GM18519 (cell line): ENCODE data around the gene RND2.
"Not testable (repeated sequence)": the region's sequence is repeated elsewhere in the genome, so short reads cannot be mapped to it uniquely, and the experiment has no call there.

Experiments used
- ATAC-seq: cut with Tn5 transposase; IDR thresholded peaks from one replicate; pipeline ENCODE4 v1.9.1; 2021; ENCODE audit warnings: mild to moderate bottlenecking, moderate library complexity; ENCODE audit not compliant: unreplicated experiment, low FRiP score

Gene RND2

GRCh38 chr17:43025766-43026537, 921 bp downstream of the RND2 start:
- no peak for ATAC-seq

- no peak for ATAC-seq
Measured at GRCh38 chr17:43026595-43026994, 1.6 kb downstream of the RND2 start.

DNA sequence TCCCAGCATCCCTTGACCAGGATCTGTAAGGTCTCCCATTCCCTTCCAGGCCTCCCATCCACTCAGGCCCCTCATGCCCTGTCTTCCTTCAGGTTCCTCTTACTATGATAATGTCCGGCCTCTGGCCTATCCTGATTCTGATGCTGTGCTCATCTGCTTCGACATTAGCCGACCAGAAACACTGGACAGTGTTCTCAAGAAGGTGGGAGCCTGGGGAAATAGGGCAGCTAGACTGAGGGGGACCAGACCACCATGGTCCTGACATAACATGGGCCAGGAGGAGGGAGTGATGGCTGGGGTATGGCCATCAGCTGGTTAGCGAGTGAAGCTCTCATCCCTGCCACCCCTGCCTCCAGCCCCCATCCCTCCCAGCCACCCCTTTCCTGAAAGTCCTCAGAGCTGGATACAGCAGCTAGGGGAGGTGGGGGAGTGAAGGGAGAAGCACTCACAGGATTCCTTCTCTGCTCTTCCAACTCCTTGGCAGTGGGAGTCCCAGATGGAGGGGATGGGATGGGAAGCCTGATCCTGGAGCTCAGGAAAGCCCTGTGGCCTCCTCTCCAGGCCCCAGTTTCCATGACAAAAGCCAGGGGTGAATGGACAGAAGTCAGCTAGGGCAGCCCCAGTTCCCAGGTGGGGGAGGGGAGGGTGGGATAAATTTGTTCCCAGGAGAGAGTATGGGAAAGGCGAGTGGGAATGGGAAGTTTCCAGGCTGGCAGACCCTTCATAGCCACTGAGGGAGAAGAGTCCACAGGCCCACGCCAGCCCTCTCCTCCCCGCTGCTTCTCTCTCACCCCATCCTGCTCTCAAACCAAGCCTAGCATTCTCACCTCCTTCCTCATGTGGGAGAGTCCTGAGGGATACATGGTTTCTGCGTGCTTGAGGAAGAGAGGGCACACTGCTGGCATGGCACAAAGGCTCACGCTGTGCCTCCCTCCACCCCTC, 2.3 kb downstream of the RND2 start:
- no peak for ATAC-seq

DNA sequence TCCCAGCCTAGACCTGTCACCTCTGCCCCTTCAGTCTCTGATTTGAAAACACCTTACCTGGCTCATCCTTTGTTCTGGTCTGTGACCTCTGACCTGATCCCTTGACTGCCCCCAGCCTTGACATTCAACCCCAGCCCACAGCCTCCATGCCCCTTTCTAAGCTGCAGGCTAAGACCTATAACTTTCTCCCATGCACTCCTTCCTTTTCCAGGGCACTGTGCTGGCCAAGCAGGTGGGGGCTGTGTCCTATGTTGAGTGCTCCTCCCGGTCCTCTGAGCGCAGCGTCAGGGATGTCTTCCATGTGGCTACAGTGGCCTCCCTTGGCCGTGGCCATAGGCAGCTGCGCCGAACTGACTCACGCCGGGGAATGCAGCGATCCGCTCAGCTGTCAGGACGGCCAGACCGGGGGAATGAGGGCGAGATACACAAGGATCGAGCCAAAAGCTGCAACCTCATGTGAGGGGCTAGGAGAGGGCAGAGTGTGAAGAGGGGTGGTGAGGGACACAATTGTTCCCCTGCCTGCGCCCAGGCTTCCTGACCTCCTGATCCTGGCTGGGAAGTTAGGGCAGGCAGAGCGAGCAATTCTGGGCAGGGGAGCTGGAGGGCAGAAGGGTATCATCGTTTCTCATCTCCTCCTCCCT, 3.3 kb downstream of the RND2 start:
- no peak for ATAC-seq

DNA sequence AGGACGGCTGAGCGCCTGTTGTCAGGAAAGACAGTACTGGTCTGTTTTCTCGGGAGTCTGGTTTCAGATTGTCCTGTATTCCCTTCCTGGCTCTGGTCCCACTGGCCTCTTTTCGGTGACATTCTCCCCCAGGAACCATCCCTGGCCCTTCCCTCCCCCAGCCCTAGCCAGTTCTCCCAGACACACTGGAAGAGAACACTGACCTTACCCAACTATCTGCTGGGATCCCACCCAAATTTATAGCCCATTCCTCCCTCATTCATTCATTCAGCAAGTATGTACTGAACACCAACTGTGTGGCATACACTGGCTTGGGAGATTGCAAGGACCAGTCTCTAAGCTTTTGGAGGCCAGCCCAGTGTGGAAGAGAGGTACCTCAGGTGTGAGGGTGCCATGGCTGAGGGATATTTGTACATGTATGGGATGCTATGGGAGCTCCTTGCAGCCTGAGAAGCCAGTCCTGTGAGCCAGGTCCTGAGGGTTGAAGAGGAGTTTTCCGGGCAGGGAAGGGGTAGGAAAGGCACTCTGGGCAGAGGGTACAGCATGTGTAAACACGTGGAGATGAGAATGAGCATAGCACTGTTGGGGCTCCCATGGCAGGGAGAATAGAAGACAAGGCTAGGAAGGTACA, 5.2 kb downstream of the RND2 start:
- ATAC-seq: no peak

- ATAC-seq: no peak
Measured at GRCh38 chr17:43031666-43032065, 6.6 kb downstream of the RND2 start.

- no peak for ATAC-seq
Measured at GRCh38 chr17:43033948-43034881, 9.2 kb downstream of the RND2 start.

DNA sequence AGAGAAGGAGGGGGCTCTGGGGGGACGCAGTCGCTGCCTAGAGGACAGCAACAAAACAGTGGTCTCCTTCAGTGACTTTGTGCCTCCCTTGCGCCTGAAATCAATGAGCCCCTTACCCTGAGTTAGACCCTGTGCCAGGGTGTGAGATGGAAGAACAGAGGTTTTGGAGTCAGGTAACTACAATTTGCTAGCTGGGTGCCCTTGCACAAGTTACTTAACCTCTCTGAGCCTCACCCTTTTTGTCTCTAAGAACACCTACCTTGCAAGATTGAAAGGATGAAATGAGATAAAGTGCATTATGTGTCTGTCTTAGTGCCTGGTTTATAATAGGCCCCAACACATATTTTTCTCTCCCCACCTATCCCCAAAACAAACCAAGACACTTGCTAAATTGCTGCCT, 9.9 kb downstream of the RND2 start:
- ATAC-seq: no peak

DNA sequence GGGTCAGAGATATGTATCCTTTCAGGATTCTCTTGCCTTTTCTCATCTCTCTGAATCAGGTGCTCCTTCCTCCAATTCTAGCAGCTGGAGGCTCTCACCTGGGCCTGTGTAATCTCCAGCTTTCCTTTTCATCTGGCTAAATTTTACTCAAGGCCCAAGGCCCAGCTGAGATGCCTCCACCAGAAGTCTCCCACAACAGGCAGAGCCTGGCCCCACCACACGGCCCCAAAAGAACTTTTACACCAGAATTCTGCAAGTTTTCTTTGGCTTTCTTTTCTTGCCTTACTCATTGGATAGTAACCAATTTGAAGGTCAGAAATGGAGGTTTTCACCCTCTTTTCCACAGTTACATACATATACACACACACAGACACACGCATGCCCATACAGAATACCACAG, 14.6 kb downstream of the RND2 start:
- ATAC-seq: no peak

- ATAC-seq: no peak
Measured at GRCh38 chr17:43040655-43041054, 15.6 kb downstream of the RND2 start.

DNA sequence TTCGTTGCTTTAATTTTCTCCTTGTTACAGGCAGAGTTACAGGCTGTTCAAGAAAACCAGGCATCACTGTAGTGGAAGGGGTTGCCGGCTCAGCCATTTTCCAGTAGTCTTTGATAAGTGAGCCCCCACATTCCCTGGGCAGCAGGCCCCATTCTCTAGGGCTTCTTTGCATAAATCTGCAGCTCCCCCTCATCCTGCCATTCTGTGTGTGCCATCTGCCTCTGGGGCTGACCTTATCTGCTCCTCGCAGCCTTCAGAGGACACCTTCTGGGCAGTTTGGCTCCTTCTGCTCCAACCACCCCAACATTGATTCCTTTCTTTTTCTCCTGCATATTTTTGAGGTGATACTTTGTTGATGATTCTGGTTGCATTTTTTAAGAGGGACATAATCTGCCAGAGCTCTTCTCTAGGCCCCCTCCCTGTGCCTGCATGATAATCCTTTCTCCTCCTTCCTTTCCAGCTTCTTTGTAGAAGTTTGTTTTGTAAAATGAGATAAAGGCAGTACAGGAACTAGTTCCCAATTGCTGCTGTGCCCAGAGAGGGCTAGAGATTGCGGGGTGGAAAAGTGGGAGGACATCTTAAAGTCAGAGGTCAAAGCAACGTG, 17.1 kb downstream of the RND2 start:
- no peak for ATAC-seq

GRCh38 chr17:43043307-43043706, 18.3 kb downstream of the RND2 start:
- no peak for ATAC-seq

- no peak for ATAC-seq
Measured at GRCh38 chr17:43044024-43044423, 19.0 kb downstream of the RND2 start.

DNA sequence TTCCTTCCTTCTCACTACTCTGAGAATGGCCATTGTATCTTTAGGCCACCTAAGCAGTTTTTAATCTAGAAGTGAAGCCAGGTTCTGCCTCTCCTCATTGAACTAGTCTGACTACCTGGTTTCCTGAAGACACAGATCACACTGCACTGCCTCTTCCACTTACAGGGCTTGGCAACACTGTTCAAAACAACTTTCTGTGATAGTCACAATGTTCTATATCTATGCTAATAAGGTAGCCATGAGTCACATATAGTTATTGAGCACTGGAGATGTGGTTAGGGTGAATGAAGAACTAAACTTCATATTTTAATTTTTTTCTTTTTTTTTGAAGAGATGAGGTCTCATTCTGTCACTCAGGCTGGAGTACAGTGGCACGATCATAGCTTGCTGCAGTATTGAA, 26.9 kb downstream of the RND2 start:
- ATAC-seq: no peak

GRCh38 chr17:43053008-43053407, 28.0 kb downstream of the RND2 start:
- not testable (repeated sequence) for ATAC-seq

DNA sequence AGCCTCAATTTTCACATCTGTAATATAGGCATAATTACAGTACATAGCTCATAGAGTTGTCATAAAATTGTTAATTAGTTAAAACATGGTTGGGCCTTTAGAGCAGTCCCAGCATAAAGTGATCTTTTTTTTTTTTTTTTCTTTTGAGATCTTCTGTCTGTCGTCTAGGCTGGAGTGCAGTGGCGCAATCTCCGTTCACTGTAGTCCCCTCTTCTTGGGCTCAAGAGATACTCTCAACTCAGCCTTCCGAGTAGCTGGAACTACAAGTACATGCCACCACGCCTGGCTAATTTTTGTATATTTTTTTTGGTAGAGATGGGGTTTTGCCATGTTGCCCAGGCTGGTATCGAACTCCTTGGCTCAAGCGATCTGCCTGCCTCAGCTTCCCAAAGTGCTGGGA, 31.0 kb downstream of the RND2 start:
- no peak for ATAC-seq

- ATAC-seq: no peak
Measured at GRCh38 chr17:43062984-43063638, 38.1 kb downstream of the RND2 start.

DNA sequence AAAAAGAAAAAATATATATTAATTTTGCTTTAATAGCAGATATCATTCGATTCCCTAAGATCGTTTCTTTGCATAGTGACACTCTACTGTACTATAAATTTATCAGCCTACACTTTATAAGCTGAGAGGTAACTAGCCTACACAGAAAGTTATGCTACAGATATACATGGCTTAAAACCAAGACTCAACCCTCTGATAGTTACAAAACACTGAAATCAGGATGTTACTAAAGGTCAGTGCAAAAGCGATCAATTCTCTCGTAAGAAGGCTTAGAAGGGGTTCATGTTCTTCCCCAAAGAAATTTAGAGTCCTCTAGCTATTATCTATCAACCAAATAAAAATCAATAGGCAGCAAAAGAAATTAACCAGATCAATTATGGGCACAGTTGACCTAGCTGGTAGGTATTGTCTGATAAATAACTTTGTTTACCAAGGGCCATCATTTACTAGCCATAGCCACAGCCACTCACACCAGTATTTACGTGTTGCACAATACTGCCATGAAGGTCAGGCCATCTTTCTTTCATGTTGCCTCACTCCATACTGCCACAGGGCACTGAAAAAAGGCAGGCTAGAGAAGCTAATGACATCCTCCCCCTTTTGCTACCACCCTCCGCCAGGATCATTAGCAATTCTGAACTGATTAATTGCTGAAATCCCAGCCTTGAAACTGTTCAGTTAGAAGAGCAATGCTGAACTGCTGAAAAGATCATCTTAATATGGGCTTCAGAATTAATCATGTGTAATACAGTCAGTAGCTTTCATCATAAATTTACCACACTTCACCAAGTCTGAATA, 43.7 kb downstream of the RND2 start:
- ATAC-seq: no peak
